ELR (cell line): ENCODE measurements around the gene OR2V1.
"Not testable (repeated sequence)": the region's sequence is repeated elsewhere in the genome, so short reads cannot be mapped to it uniquely, and the experiment has no call there.

Experiments
- DNase-seq: peaks from one replicate; pipeline ENCODE4 v3.0.0-alpha.2; 2015; ENCODE audit warnings: low read depth

OR2V1 gene

DNA sequence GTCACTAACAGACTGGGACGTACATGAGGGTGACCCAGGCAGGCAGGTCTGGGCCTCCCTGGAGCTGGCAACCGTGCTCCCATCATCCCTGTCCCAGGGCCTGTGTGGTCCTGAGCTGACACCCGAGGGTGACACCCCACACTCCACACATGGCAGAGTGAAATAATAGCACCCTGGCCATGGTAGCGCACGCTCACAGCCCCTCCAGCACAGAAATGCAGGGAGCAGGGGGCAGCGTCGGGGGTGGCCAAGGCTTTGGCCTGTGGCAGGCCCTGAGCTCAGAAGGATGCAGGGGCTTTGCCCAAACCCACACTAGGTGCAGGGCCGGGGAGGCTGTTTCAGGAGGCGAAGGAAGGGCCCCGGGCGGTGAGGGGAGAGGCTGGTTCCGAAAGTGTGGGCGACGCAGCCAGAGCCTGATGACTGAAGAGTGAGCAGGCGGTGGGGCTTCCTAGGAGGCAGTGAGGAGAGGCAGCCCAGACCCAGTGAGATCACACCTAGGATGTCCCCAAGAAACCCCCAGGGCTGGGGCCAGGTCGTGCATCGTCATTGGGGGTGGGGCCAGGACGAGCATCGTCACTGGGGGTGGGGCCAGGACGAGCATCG, 29.3 kb upstream of the OR2V1 start:
- DNase-seq = peak; percentile 85

DNA sequence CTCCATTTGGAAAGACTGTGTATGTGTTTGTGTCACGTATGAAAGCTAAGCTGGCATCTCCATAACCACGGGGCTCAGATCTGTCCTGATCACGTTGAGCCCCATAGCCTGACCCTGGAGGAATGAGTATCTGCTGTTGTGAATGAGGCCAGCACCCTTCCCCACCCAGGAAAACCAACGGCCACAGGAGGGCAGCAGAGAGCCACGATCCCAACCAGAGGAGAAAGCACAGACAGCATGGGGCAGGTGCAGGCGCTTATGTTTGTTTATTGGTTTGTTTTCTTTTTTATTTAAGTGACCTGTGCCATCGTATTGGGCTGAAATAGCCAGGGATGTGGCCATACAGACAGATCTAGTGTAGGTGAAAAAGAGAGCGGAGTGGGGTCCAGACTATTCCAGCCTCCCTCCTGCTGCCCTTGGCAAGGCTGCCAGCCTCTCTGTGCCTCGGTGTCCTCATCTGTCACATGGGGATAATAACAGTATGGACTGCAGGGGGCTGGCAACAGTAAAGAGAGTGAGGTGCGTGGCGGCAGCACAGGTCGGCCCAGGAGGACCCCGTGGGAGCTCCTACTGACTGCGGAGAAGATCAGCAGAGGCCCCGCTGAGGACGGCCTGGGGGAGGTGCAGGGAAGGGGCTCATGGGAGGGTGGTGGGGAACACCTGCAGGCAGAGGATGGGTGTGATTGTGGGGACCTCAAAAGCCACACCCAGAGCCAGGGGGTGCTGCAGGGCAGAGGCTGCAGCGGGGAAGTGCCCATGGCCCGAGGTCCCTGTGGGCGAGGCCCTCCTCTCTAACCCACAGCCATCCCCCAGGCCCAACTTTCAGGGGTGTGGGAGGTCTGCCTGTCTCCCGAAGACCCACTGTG, 28.6 kb upstream of the OR2V1 start:
- peak; percentile 86 for DNase-seq

DNA sequence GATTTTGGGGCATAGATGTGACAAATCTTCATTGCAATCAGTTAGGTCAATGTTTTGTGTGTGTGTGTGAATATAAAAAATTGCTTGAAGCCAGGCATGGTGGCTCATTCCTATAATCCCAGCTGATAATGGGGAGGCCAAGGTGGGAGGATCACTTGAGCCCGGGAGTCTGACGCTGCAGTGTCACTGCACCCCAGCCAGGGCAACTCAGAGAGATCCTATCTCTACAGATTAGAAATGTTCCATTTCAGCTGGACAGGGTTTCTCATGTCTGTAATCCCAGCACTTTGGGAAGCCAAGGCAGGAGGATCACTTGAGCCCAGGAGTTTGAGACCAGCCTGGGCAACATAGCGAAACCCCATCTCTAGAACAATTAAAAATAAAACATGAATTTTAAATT, 27.9 kb upstream of the OR2V1 start:
- DNase-seq = no peak

DNA sequence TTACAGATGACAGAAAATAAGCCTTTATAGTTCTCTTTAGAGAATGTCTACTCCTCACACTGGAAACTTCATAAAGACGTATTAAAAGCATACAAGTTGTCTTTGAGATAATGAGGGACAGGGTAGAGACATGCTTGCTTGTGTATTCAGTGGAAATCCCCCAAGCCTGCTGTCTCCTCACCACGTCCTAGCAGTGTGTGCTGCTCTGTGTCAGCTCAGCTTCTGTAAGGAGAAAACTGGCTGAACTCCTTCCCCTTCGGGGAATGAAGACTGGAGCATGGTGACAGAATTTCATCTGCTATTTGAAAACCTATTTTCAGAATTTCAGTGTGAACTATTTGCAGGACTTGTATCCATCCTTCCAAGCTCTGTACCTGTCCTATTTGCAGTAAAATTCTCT, 25.8 kb upstream of the OR2V1 start:
- DNase-seq = no peak

DNA sequence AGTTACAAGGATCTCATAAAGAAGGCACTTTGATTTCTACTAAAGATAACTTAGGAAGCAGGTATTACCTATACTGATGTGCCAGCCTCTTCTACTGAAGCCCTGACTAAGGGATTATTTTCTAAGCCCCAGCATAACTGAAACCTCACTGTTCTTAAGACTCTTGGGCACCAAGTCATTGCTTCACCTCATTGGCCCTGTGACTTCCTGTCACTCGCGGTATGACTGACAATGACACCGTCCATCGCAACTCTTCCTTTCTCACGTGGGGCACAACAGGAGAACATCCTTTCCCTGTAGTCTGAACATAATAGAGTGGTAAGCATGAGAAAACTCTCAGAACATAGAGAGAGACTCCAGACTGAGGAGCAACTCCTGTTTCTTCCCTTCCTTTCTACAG, 22.8 kb upstream of the OR2V1 start:
- no peak for DNase-seq

DNA sequence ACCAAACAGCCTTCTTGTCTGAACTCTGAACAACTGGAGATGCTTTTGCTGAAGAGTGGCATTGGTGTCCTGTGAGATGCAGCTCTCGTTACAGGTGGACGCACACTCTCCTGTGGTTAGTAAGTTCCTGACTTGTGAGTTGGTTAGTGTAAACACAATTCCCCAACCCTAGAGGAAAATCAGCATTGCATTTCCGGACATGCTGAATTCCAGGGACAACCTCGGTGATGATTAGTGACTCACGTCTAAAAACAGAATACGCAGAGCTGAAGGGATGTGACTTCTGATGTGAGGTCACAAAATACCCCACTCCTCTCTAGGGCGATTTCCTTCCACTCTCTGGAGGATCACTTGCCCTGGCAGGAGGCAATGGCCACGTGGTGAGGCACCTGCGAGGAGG, 21.4 kb upstream of the OR2V1 start:
- peak; percentile 84 for DNase-seq

DNA sequence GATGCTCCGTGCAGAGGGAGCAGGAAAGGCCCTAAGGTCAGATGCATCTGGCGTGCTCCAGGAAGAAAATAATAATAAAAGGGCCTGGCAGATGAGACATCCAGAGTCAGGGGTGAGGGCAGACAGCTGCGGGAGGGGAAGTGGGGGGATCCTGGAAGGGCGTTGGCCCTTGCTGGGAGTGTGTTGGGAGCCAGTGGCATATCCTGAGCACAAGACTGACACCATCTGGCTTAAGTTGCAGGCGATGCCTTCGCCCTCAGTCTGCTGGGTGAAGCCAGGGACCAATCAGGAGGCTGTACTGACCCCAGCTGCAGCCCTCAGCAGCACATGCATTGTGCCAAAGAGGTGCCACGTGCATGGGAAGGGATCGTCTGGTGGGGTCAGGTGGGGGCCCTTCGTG, 20.2 kb upstream of the OR2V1 start:
- DNase-seq = peak; percentile 37

DNA sequence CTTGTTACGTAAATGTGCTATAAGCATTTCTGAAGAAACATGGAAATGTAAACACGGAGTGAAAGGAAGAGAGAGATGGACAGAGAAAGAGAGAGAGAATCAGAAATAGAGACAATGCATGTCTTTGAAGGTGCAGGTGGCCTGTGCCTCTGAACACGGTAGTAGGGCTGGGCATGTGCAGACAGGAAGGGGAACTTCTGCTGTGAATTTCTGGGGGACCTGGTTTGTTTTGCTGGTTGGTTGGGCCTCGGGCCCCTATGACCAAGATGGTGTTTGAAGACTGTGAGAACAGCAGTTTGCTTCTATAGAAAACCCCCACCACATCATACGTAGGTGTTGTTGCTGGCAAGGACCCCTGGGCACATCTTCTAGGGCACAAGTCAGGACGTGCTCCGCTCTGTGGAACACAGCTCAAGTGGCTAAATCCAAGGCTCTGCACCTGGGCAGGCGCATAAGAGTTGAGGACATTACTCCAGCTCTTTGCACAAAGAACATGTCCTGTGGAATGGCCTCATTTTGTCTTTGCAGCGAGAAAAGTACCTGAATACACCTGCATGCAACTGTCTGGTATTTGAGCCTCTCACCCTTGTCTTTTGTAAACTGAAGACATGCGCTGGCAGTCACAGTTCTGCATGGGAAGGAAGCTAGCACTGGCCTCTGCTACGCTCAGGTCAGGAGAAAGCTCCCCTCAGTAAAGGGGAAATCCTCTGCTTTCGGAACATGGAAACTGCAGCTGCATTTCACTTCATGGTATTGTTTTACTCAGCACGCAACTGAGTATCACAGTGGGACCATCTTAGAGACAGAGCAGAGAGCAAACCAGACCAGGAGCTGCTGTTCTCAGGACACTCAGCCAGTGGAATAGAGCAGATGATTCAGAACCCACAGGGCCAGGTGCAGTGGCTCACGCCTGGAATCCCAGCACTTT, 19.1 kb upstream of the OR2V1 start:
- DNase-seq = no peak

DNA sequence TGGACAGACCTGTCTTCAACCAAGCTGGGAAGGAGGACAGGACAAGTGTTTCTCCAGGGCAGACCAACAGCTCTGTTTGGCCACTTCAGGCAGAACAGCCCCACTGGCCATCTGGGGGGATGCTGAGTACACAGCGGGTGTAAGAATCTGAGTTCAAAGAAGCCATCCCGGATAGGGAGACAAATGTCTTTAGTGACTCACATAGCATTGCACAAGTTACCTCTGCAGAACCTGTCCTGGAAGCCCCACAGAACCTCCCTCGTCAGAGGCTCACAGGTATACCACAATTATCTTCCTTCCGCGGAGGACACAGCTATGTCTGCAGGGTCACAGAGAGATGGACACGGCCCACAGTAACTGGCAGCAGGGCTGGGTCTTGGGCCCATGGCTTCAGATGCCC, 18.4 kb upstream of the OR2V1 start:
- DNase-seq = no peak

DNA sequence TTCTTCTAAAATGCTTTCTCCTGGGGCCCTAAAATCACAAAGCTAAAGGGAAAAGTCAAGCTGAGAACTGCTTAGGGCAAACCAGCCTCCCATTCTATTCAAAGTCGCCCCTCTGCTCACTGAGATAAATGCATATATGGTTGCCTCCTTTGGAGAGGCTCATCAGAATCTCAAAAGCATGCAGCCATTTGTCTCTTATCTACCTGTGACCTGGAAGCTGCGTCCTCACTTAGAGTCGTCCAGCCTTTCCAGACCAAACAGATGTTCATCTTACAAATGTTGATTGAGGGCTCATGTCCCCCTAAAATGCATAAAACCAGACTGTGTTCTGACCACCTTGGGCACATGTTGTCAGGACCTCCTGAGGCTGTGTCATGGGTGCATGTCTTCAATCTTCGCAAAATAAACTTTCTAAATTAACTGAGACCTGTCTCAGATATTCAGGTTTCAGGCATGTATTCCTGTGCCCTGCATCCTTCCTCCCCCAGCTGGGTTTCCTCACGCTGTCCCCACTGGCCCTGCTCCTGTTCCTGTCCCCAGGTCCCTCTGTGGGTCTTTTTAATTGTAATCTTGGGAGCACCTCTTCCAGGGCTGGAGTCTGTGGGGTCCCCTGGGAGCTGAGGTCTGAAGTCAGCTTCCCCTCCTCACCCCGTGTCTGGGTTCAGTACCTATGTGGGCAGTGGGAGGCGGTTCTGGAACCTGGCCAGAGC, 16.1 kb upstream of the OR2V1 start, which contains the start of gene OR2V2:
OR2V2 (plus strand) TSS at position 660 of the 710 bp plus-strand sequence. CDS start 7,357 bp downstream, outside the sequence.
- DNase-seq = not testable (repeated sequence)

DNA sequence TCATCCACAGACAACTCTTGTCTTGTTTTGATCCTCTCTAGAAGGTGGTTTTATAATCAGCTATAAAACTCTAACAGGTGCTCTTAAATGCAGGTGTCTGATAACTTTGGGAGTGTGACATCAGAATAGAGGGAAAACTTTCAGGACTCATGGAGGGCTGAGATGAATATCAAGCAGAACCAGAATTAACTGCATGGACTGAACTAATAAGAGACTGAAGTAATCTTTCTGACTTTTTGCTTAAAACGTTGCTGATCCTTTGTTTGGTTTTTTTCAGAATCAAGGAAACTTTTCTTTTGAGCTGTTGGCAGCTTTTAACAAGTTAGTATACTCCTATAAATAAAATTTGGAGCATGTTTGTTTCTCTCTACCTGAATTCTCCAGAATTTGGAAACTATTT, 14.2 kb upstream of the OR2V1 start:
- DNase-seq = no peak

DNA sequence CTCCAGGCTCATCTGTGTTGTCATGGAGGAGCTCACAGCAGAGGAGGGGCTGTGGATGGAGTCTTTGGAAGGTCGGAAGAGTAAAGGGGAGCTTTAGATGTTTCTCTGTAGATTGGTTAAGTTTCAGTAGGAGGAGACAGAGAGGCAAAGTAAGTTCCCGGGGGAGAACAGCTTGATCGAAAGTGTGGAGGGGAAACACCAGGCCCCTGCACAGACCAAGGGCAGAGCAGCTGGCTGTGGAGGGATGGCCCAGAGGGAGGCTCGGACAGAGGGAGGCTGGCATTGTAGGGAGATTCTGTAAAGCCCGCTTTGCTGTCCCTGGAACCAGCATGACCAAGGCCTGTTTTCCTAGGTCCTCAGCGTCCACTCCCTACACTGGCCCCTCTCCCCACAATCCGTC, 11.1 kb upstream of the OR2V1 start:
- DNase-seq = no peak

DNA sequence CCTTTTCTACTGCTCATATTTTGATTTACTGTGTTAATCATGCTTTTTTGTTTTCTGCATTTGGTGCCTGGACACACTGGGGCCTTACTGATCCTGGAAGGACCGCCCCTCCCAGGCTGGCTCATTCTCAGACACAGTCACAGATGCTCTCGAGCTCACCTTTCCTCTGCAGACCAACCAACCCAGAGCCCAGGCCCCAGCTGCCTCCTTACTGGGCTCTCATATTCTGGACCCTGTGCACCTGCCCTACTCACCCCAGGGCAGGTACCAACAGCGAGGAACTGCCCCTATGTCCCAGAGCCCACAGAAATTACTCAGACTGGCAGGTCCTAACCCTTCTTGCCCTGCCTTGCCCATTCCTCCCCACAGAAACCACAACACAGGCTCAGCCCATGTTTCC, 9.8 kb upstream of the OR2V1 start:
- DNase-seq = no peak

DNA sequence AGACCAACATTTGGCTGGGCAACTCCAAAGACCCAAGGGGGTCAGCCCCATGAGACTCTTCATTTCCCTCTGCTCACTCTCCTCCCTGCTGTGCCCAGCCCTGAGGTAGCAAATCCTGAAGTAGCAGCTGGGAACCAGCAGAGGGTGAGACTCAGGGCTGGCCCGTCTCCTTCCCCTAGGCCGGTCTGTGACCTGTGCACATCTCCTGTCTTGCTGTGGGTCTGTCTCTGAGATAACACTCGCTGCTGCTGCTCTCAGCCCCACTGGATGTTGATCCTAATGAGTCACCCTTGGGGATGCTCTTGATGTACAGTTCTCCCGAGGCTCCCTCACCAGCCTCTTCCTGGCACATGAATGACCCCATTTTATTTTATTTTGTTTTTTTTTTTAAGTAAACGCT, 7.3 kb upstream of the OR2V1 start:
- DNase-seq = peak; percentile 58

DNA sequence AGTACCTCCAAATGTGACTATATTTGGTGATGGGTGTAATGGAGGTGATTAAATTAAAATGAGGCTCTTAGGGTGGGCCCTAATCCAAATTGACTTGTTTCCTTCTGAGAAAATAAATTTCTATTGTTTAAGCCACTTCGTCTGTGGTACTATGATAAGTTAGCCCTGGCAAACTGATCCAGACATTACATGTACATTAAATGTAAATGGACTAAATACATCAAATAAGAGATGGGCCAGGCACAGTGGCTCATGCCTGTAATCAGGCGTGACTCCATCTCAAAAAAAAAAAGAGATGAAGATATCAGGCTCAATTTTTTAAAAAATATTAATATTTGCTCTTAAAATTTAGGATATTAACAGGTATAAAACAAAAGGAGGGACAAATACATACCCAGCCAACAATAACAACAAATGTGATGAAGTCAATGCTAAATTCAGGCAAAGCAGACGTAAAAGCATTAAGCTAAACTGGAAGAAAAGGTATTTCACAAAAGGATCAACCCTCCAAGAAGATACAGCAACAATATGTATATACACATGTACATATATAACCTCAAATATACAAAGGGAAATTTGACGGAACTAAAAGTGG, 5.5 kb upstream of the OR2V1 start:
- no peak for DNase-seq

DNA sequence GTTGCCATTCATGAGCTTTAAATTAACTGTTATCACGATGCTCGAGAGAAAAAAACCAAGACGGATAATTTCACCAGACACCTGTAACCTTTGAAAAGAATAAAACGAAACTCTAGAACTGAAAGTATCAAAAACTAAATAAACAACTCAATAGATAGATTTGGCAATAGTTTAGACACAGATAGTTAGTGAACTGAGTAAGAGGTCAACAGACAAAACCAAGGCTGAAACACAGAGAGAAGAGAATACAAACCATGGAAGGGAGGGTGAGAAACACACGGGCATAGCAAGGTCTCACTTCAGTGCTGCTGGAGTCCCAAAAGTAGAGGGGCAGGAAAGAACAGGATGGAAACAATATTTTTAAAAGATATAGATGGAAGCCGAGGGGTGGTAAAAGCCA, 3.3 kb upstream of the OR2V1 start:
- DNase-seq = no peak

DNA sequence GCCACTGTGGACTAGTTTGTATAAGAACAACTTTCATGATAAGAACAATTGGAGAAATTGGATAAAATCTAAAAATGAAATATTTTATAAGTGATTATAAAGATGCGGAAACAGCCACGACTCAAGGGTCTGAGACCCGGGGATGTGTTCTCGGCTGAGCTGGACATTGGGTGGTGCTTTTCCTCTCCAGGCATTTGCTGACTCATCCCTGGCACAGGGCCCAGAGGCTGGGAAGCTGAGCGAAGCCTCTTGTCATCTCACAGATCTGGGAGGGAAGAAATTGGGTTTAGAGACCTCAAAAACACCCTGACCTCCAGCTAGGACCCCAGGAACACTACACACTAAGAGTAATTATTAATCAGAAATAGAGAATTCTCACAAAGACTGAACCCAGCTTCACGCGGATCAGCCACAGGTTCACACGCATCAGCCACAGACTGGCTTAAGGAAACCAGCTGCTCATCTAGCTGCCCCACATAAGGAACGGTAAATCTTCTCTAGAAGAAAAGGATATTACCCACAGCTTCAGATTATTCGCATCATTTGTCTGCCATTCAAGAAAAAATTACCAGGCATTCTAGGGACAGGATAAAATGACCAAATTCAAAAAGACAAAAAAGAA, 2.8 kb upstream of the OR2V1 start:
- DNase-seq = peak; percentile 94

DNA sequence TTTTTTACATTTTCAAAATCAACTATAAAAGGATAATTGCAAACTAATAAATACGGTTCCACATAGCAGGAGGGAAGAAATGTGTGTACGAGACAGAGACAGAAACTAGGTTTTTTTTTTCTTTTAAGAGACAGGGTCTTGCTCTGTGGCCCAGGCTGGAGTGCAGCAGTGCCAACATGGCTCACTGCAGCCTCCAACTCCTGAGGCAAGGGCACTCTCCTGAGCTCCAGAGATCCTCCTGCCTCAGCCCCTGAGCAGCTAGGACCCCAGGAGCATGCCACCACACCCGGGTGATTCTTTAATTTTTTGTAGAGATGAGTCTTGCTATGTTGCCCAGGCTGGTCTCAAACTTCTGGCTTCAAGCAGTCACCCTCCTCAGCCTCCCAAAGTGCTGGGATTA, 2.1 kb upstream of the OR2V1 start:
- no peak for DNase-seq

DNA sequence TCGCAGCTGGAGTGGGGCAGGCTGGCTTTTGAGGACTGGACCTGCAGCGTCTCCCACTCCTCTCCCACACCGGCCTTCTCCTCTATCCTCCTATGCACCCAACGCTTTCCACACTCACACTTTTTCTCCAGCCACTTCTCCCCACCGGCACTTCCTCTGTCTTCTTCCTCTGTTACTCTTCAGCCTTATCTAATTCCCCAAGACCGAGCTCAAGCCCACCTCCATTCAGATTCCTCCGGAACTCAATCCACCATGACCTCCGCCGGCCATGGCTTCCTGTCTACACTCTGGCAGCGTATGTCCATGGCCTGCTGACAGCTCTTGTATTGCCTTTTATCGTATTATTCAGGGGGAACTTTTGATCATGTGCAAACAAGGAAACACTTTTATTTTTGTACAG, 545 bp upstream of the OR2V1 start:
- DNase-seq = no peak

DNA sequence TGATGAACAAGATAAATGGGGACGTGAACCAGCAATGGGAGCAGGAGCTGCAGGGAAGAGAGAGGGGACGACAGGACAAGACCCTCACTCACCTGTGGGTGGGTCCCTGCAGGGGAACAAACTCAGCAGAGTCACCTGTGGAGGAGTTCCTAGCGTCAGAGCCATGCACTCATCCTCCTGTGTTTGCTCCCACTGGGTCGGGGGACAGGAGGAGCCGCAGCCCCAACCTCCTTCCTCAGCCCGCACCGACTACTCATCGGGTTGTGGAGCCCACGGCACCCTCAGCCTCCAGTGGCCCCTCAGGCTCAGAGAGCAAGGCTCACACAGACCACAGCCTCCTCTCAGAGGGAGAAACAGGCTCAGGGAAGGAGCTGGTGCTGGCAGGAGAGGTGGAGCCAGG, 888 bp downstream of the OR2V1 start:
- not testable (repeated sequence) for DNase-seq

DNA sequence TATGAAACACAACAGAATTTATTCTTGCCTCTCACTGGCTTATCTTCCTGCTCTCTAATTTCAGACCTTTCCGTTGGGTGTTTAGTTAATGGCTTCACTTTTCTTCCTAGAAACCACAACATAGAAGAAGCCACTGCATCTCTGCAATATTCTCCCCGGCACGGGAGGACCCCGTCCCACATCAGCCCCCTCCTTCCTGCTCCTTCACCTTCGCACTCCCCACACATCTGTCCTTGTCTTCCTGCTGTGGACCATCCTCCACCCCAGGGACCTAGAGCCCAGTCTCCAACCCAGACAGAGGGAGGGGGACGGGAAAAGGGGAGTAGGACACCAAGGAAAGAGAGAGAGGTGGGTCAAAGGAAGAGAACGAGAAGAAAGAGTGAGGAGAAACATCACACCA, 1.4 kb downstream of the OR2V1 start:
- DNase-seq = no peak
